Adrenal gland (tissue), 5 donors: Measurements from ENCODE around the gene GAGE12F.
"Not testable (repeated sequence)": the region's sequence is repeated elsewhere in the genome, so short reads cannot be mapped to it uniquely, and the experiment has no call there.

Experiments
- CTCF ChIP-seq, 6 experiments: fragments of 450-650 bp in 4 of 6; fragments of 200-600 bp in 2 of 6; sonication (generic) in 1 of 6; IDR thresholded peaks; 1 replicate in 5 of 6; 2 replicates in 1 of 6; pipeline versions ENCODE4 v1.5.1 to v1.8.0; 2016 to 2021; ENCODE audit warnings: antibody characterized with exemption in 6 of 6, mild to moderate bottlenecking in 2 of 6, moderate library complexity in 1 of 6
- POLR2A ChIP-seq, 2 donors: fragments of 450-650 bp; IDR thresholded peaks; one replicate each; pipeline ENCODE4 v1.6.1; 2017; ENCODE audit warnings: antibody characterized with exemption in 2 of 2, mild to moderate bottlenecking in 2 of 2, moderate library complexity in 1 of 2
- donor health status: DM: no; HTN: no; CAD: no.

- not testable (repeated sequence) for TF ChIP-seq CTCF, POLR2A (IDR thresholded peaks at IDR 0.05)
These were observed 29.3 kb downstream of the GAGE12F start for GRCh38 chrX:49589769-49590478.
